Endothelial cell of umbilical vein (primary cell): ENCODE measurements around the gene FCRL3. TPM values are rescaled to one million over a fixed set of nuclear protein-coding genes. Genes with fewer than 3 reads are reported as not detected.

Experiments
- BruUV-seq: library from RNA; stranded (reverse); fragments of 400-500 nt; replicated peaks from 2 replicates; lab custom pipeline; 2021; lab: Mats Ljungman, UMichigan
- CTCF ChIA-PET: fragments of 300-600, 350-600 bp; sonication (Branson Sonifier 250); formaldehyde crosslinking; loops from one replicate; lab custom pipeline; 2021; ENCODE audit warnings: antibody characterized with exemption, inconsistent platforms; lab: Charles Lee
- POLR2A ChIA-PET: fragments of 300-600, 350-600 bp; sonication (Branson Sonifier 250); formaldehyde crosslinking; loops from one replicate; lab custom pipeline; 2021; ENCODE audit warnings: antibody characterized with exemption, inconsistent platforms; lab: Charles Lee
- DNase-seq: peaks from one replicate; pipeline ENCODE4 v3.0.0-alpha.2; 2011; ENCODE audit warnings: low read depth, low spot score
- FAIRE-seq: peaks from 2 replicates; lab custom pipeline; 2011; peaks lifted over from hg19 to GRCh38; lab: Jason Lieb, UNC
- H2AFZ ChIP-seq: 2 replicates; pipeline ENCODE4 v1.6.0; 2012; ENCODE audit warnings: low read depth, low read length, control low read depth, inconsistent platforms
- H3K27ac ChIP-seq: 2 replicates; pipeline ENCODE4 v1.5.1; 2011; ENCODE audit warnings: low read depth, mild to moderate bottlenecking, control low read depth, low read length, moderate library complexity; ENCODE audit not compliant: insufficient read depth
- H3K27me3 ChIP-seq, 2 experiments: 2 replicates each; pipeline versions ENCODE4 v1.6.0 to v1.6.1; 2011; ENCODE audit warnings: low read length in 2 of 2, mixed read lengths in 1 of 2; ENCODE audit not compliant: control insufficient read depth in 2 of 2, insufficient read depth in 2 of 2
- H3K36me3 ChIP-seq, 2 experiments: 2 replicates in 1 of 2; 3 replicates in 1 of 2; pipeline ENCODE4 v1.5.1; 2011; ENCODE audit warnings: low read length in 2 of 2, mild to moderate bottlenecking in 1 of 2, moderate library complexity in 1 of 2; ENCODE audit not compliant: control insufficient read depth in 2 of 2, insufficient read depth in 2 of 2; ENCODE audit errors: extremely low read depth in 1 of 2
- H3K4me1 ChIP-seq: 3 replicates; pipeline ENCODE4 v1.5.1; 2011; ENCODE audit warnings: mild to moderate bottlenecking, low read length; ENCODE audit not compliant: control insufficient read depth, insufficient read depth; ENCODE audit errors: extremely low read depth
- H3K4me2 ChIP-seq: 2 replicates; pipeline ENCODE4 v1.6.1; 2011; ENCODE audit warnings: low read length, control low read depth, mixed read lengths; ENCODE audit not compliant: insufficient read depth
- H3K4me3 ChIP-seq, 3 experiments: fragments of 200-600 bp in 1 of 3; sonication (generic), shearing (Covaris generic) in 1 of 3; replicated peaks in 1 of 3; 2 replicates each; pipeline ENCODE4 v1.5.1; 2011 to 2016; ENCODE audit warnings: control low read depth in 3 of 3, low read length in 3 of 3, mild to moderate bottlenecking in 2 of 3, inconsistent platforms in 1 of 3, low read depth in 1 of 3, moderate library complexity in 1 of 3; ENCODE audit not compliant: insufficient read depth in 1 of 3
- H3K79me2 ChIP-seq: 2 replicates; pipeline ENCODE4 v1.6.0; 2012; ENCODE audit warnings: low read length, inconsistent platforms; ENCODE audit not compliant: control insufficient read depth, insufficient read depth
- H3K9ac ChIP-seq: replicated peaks from 2 replicates; pipeline ENCODE3; 2011; ENCODE audit warnings: low read length, control low read depth; ENCODE audit not compliant: insufficient read depth; ENCODE audit errors: extremely low read depth
- H3K9me1 ChIP-seq: replicated peaks from 3 replicates; pipeline ENCODE4 v1.6.0; 2011; ENCODE audit warnings: mild to moderate bottlenecking, low read length; ENCODE audit not compliant: control insufficient read depth, insufficient read depth; ENCODE audit errors: extremely low read depth
- H3K9me3 ChIP-seq: replicated peaks from 2 replicates; pipeline ENCODE4 v1.5.1; 2012; ENCODE audit warnings: low read length, inconsistent platforms; ENCODE audit not compliant: control insufficient read depth, insufficient read depth
- H4K20me1 ChIP-seq: replicated peaks from 2 replicates; pipeline ENCODE3; 2011; ENCODE audit warnings: mild to moderate bottlenecking, low read length; ENCODE audit not compliant: control insufficient read depth, insufficient read depth; ENCODE audit errors: extremely low read depth
- EZH2 ChIP-seq: IDR thresholded peaks from 2 replicates; pipeline ENCODE4 v1.6.1; 2012; ENCODE audit warnings: borderline replicate concordance, low read depth, mild to moderate bottlenecking, moderate library complexity, low read length, inconsistent platforms; ENCODE audit not compliant: severe bottlenecking
- FOS ChIP-seq: IDR thresholded peaks from 2 replicates; pipeline ENCODE4 v1.6.1; 2011; ENCODE audit warnings: mild to moderate bottlenecking, low read length, moderate library complexity, borderline replicate concordance; ENCODE audit not compliant: insufficient read depth
- GATA2 ChIP-seq: IDR thresholded peaks from 2 replicates; pipeline ENCODE4 v1.7.0; 2011; ENCODE audit warnings: low read depth, mild to moderate bottlenecking, moderate library complexity, mixed read lengths, low read length; ENCODE audit not compliant: insufficient read length, insufficient read depth
- JUN ChIP-seq: IDR thresholded peaks from 2 replicates; pipeline ENCODE4 v1.6.1; 2011; ENCODE audit warnings: borderline replicate concordance, low read depth; ENCODE audit not compliant: insufficient read length, insufficient read depth
- MYC ChIP-seq: IDR thresholded peaks from one replicate; pipeline ENCODE4 v1.6.1; 2011; ENCODE audit warnings: mild to moderate bottlenecking, low read depth, low read length
- POLR2A ChIP-seq: IDR thresholded peaks from 2 replicates; pipeline ENCODE4 v1.6.1; 2012; ENCODE audit warnings: low read depth, mild to moderate bottlenecking, control low read depth, low read length
- POLR2AphosphoS5 ChIP-seq: IDR thresholded peaks from 2 replicates; pipeline ENCODE4 v1.6.1; 2012; ENCODE audit warnings: low read depth, mild to moderate bottlenecking, control low read depth, low read length, moderate library complexity; ENCODE audit not compliant: insufficient read depth
- dilution Hi-C: fragments of 300-500 bp; cut with MboI; formaldehyde crosslinking; loops from one replicate; pipeline ENCODE4 v1.15.0; 2019; ENCODE audit warnings: low sequenced_read_pairs; ENCODE audit not compliant: extremely low pct_ligation_motif_present
- intact Hi-C: fragments of 100-400 bp; cut with micrococcal nuclease; formaldehyde crosslinking; loops from one replicate; pipeline ENCODE4 v1.10.0; 2022
- polyA plus RNA-seq, 4 experiments: library from polyadenylated mRNA; depleted of rRNA in 3 of 4; stranded (reverse) in 3 of 4; unstranded in 1 of 4; fragments of >200 nt; gene quantifications; 2 replicates each; pipeline versions ENCODE4 v1.2.1 to v1.2.3, GENCODE V29; 2011 to 2012; ENCODE audit warnings: missing spikeins in 1 of 4
- total RNA-seq: library from RNA; stranded (reverse); gene quantifications from 2 replicates; pipeline ENCODE4 v1.2.3, GENCODE V29; 2021
- TF ChIP-seq, protein P1 (sequence below), 2 donors: IDR thresholded peaks; 1 replicate in 1 of 2; 2 replicates in 1 of 2; pipeline ENCODE4 v1.5.1; 2011; ENCODE audit warnings: low read length in 2 of 2, mild to moderate bottlenecking in 2 of 2, moderate library complexity in 2 of 2, control low read depth in 1 of 2, inconsistent platforms in 1 of 2, low read depth in 1 of 2; ENCODE audit not compliant: insufficient read depth in 1 of 2; ENCODE audit errors: extremely low read depth in 1 of 2
- TF ChIP-seq, protein P2 (sequence below): IDR thresholded peaks from 2 replicates; pipeline ENCODE4 v1.6.1; 2011; ENCODE audit not compliant: insufficient read depth, insufficient read length

Gene FCRL3
- total and polyA plus RNA-seq, 2 donors (not counting 3 experiments of a cell fraction or from before 2014, with no cell fraction given), result not detected

DNA sequence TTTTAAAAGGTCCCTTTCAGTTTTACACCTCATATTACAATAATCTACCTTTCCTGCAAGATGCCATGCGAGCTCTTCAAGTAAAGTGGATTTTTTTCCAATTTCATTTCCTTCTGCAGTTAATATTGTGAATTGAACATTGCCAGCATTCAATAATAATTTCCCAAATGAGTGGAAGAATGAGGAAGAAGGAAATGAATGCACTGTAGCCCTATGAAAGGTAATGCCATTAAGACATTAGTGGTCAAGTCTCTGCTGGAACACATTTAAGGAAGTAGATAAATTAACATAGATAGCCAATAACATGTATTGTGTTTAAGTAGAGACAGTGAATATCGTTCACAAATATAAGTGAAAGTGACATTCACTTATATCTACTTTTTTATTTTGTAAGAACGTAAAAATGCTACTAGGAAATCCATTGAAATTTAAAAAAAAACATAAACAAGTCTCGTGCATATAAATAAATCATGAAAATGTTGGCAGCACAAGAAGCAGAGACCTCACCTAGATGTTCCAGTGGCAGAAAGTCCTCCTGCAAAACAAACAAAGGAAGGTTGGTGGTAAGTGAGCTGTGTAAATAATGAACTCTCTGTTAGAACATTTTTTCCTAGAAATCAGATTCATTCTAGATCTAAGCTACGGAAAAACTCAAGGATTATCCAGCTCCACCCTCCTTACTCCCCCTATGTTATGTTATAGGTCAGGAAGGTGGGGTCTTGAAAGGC, 17.7 kb downstream of the FCRL3 start:
- DNase-seq (no peak), FAIRE-seq (no peak)
- H3K9ac ChIP-seq, result no peak overlapping the region
- no peak overlapping the region for H3K4me2 ChIP-seq
- H4K20me1 ChIP-seq, result no peaks in the 10 kb centered on the region
- H3K9me3 ChIP-seq, result no peaks in the 10 kb centered on the region
- CTCF ChIA-PET, result interaction anchor here (1.2 kb wide), 1 partner anchor 9 kb away, joined by 3 read pairs; no protein-coding TSS in a partner anchor
- TF ChIP-seq JUN (no peak), EZH2 (no peak), MYC (no peak), GATA2 (no peak), FOS (no peak), POLR2A (no peak), POLR2AphosphoS5 (no peak)
- TF ChIP-seq, protein P1, sequence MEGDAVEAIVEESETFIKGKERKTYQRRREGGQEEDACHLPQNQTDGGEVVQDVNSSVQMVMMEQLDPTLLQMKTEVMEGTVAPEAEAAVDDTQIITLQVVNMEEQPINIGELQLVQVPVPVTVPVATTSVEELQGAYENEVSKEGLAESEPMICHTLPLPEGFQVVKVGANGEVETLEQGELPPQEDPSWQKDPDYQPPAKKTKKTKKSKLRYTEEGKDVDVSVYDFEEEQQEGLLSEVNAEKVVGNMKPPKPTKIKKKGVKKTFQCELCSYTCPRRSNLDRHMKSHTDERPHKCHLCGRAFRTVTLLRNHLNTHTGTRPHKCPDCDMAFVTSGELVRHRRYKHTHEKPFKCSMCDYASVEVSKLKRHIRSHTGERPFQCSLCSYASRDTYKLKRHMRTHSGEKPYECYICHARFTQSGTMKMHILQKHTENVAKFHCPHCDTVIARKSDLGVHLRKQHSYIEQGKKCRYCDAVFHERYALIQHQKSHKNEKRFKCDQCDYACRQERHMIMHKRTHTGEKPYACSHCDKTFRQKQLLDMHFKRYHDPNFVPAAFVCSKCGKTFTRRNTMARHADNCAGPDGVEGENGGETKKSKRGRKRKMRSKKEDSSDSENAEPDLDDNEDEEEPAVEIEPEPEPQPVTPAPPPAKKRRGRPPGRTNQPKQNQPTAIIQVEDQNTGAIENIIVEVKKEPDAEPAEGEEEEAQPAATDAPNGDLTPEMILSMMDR (IDR thresholded peaks at IDR 0.05; ENCODE audit: extremely low read depth in 1 of 2, insufficient read depth in 1 of 2, low read depth in 1 of 2, low read length in 2 of 2), result no peak
- TF ChIP-seq, protein P2, sequence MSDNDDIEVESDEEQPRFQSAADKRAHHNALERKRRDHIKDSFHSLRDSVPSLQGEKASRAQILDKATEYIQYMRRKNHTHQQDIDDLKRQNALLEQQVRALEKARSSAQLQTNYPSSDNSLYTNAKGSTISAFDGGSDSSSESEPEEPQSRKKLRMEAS, result no peak
- no peaks in the 10 kb centered on the region for H3K9me1 ChIP-seq
- H2AFZ ChIP-seq, result no peak overlapping the region
- H3K79me2 ChIP-seq, result no peaks in the 10 kb centered on the region
- intact Hi-C loops (no loop called here), dilution Hi-C loops (no loop called here)
- H3K27me3 ChIP-seq, result no peaks in the 10 kb centered on the region
- H3K4me1 ChIP-seq, result no peaks in the 10 kb centered on the region
- no TSS peak for BruUV-seq
- no peak overlapping the region for H3K27ac ChIP-seq
- H3K4me3 ChIP-seq, result no peak overlapping the region
- no peaks in the 10 kb centered on the region for H3K36me3 ChIP-seq
- POLR2A ChIA-PET, result no interaction called here
